Testis (tissue), 3 donors: ENCODE measurements around the gene RNF167. TPM values are rescaled to one million over a fixed set of nuclear protein-coding genes. Genes with fewer than 3 reads are reported as not detected.

Source experiments
- DNase-seq: peaks from one replicate; pipeline ENCODE4 v3.0.0-alpha.2; 2019
- H3K27ac ChIP-seq, 2 donors: fragments of 200-600 bp; sonication (generic); one replicate each; pipeline ENCODE4 v1.5.1; 2019
- H3K27me3 ChIP-seq: fragments of 200-600 bp; sonication (generic); one replicate; pipeline ENCODE4 v1.5.1; 2019
- H3K36me3 ChIP-seq: fragments of 200-600 bp; sonication (generic); one replicate; pipeline ENCODE4 v1.5.1; 2017; ENCODE audit warnings: low read depth; ENCODE audit errors: missing control alignments
- H3K4me1 ChIP-seq: fragments of 200-600 bp; sonication (generic); one replicate; pipeline ENCODE4 v1.5.1; 2019
- H3K4me3 ChIP-seq, 2 donors: fragments of 200-600 bp; sonication (generic); one replicate each; pipeline ENCODE4 v1.5.1; 2017 to 2019
- H3K9me3 ChIP-seq: fragments of 200-600 bp; sonication (generic); one replicate; pipeline ENCODE4 v1.5.1; 2017
- POLR2A ChIP-seq: fragments of 450-650 bp; IDR thresholded peaks from one replicate; pipeline ENCODE4 v1.6.1; 2017; ENCODE audit warnings: antibody characterized with exemption, mild to moderate bottlenecking, moderate library complexity
- WGBS, 2 donors: methylation state at CpG; one replicate each; pipeline ENCODE4 v1.1.5; 2018; 5-methylcytosine and 5-hydroxymethylcytosine counted together
- intact Hi-C: fragments of 100-400 bp; cut with DNase I; formaldehyde crosslinking; loops from one replicate; pipeline ENCODE4 v1.15.1; 2023; ENCODE audit warnings: low total_unique reads
- polyA plus RNA-seq: library from polyadenylated mRNA; stranded (reverse); fragments of 350-450 nt; fragmentation: Illumina TruSeq; extraction: RNeasy Lipid Tissue Mini Kit (QIAGEN cat#74804); gene quantifications from one replicate; pipeline ENCODE4 v1.2.3, GENCODE V29; 2014; ENCODE audit warnings: low read depth, low replicate concordance; ENCODE audit not compliant: insufficient read depth
- total RNA-seq, 2 donors: library from RNA; depleted of rRNA; stranded (reverse); fragments of >200 nt; gene quantifications; one replicate each; pipeline ENCODE4 v1.2.3, GENCODE V29; 2016
- TF ChIP-seq, protein P1 (sequence below), 3 experiments: fragments of 450-650 bp in 2 of 3; fragments of 200-600 bp in 1 of 3; sonication (generic) in 1 of 3; IDR thresholded peaks; one replicate each; pipeline ENCODE4 v1.5.1; 2016 to 2019; ENCODE audit warnings: antibody characterized with exemption in 3 of 3, mild to moderate bottlenecking in 2 of 3, moderate library complexity in 1 of 3

Gene RNF167
- total and polyA plus RNA-seq, 3 donors from 2014 or later = 110 to 211 (median 111) TPM

DNA sequence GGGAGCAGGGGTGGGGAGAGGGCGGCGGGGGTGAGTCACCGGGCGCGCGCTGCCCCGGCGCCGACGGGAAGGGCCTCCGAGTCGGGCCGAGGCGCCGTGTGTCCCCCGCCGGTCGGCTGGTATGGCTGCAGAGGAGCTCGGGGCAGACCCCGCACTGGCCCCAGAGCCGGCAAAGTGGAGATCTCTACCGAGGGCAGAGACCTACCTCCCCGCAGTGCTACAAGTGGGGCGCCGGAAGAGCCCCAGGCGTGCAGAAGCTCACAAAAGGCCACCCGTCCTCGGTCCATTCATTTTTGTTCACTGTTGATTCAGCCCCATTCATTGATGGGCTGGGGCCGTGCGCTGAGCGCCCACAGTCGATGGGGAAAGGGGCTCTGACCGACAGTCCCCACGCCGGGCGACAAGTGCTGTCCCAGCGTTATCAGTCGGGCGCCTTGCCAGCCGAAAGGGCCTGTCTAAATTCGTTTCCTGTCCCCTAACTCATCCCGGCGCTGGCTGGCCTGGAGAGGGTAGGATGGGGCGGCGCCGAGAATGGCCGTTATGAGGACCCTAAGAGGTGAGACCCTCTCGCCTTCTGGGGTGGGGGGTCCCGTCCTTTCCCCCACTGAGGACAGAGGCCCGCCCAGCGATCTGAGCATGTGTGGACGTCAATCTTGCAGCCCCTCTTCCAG, 10.1 kb downstream of the RNF167 start:
- no peak for DNase-seq
- intact Hi-C loops = no loop called here
- H3K27ac ChIP-seq = peak overlapping the region in 1 of 2 donors; percentile 91
- peaks cover 17% of the 10 kb centered on the region for H3K4me1 ChIP-seq
- no peaks in the 10 kb centered on the region for H3K27me3 ChIP-seq
- WGBS, 2 donors = 11 to 20% methylated on average over 19 to 26 of the region's 52 CpGs
- TF ChIP-seq, protein P1, sequence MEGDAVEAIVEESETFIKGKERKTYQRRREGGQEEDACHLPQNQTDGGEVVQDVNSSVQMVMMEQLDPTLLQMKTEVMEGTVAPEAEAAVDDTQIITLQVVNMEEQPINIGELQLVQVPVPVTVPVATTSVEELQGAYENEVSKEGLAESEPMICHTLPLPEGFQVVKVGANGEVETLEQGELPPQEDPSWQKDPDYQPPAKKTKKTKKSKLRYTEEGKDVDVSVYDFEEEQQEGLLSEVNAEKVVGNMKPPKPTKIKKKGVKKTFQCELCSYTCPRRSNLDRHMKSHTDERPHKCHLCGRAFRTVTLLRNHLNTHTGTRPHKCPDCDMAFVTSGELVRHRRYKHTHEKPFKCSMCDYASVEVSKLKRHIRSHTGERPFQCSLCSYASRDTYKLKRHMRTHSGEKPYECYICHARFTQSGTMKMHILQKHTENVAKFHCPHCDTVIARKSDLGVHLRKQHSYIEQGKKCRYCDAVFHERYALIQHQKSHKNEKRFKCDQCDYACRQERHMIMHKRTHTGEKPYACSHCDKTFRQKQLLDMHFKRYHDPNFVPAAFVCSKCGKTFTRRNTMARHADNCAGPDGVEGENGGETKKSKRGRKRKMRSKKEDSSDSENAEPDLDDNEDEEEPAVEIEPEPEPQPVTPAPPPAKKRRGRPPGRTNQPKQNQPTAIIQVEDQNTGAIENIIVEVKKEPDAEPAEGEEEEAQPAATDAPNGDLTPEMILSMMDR (IDR thresholded peaks at IDR 0.05) = no peak
- TF ChIP-seq POLR2A = no peak
- H3K36me3 ChIP-seq = no peaks in the 10 kb centered on the region
- no peaks in the 10 kb centered on the region for H3K9me3 ChIP-seq
- peak overlapping the region; percentile 90 to 99 for H3K4me3 ChIP-seq

DNA sequence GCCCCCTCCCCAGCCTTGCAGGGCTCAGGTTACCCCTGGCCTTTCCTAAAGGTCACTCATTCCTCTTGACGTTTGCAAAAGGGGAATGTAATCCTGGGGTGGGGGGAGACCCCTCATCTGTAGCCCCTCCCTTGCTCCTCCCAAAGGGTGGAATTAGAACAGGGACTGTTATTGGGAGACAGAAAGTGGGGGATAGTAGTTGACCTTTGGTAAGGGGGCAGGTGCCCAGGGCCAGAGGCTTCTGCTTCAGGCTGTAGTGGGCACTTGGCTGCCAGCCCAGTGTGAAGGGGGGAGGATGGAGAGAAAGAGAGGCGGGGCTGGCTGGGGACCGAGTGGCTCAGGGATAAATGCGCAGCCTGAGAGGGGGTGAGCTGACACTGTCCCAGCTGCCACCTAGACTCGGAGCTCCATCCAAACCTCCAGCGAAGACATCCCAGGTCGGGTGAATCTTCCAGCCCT, 10.7 kb downstream of the RNF167 start, which contains the start of gene ENO3:
ENO3 (plus strand) TSS at position 374 of the 459 bp plus-strand sequence. CDS start 711 bp downstream, outside the sequence.
- H3K27ac ChIP-seq = peak within 1 kb of the TSS in 1 of 2 donors; percentile 91
- H3K36me3 ChIP-seq = no peaks in the 10 kb centered on the region
- intact Hi-C loops = no loop called here
- peak within 1 kb of the TSS; percentile 90 to 99 for H3K4me3 ChIP-seq
- peaks cover 14% of the 10 kb centered on the region for H3K4me1 ChIP-seq
- WGBS, 2 donors = 30 to 31% methylated on average over 7 of the region's 7 CpGs
- H3K27me3 ChIP-seq = no peaks in the 10 kb centered on the region
- no peak for TF ChIP-seq POLR2A
- no peaks in the 10 kb centered on the region for H3K9me3 ChIP-seq
- DNase-seq = no peak

GRCh38 chr17:4951486-4951885, 11.4 kb downstream of the RNF167 start:
- intact Hi-C loops = no loop called here
- DNase-seq = no peak
- peaks cover 7% of the 10 kb centered on the region for H3K4me1 ChIP-seq
- H3K27ac ChIP-seq = no peak overlapping the region
- no peaks in the 10 kb centered on the region for H3K27me3 ChIP-seq
- no peak for TF ChIP-seq POLR2A
- TF ChIP-seq, protein P1 (IDR thresholded peaks at IDR 0.05) = no peak
- H3K36me3 ChIP-seq = no peaks in the 10 kb centered on the region
- 65 to 68% methylated on average over 3 of the region's 3 CpGs for WGBS, 2 donors
- H3K9me3 ChIP-seq = no peaks in the 10 kb centered on the region
- H3K4me3 ChIP-seq = no peak overlapping the region

GRCh38 chr17:4953451-4953961, 13.4 kb downstream of the RNF167 start:
- no peaks in the 10 kb centered on the region for H3K36me3 ChIP-seq
- H3K27me3 ChIP-seq = no peaks in the 10 kb centered on the region
- no peak overlapping the region for H3K4me3 ChIP-seq
- no peaks in the 10 kb centered on the region for H3K4me1 ChIP-seq
- H3K27ac ChIP-seq = no peak overlapping the region
- no peaks in the 10 kb centered on the region for H3K9me3 ChIP-seq
- intact Hi-C loops = no loop called here
- no peak for TF ChIP-seq POLR2A
- TF ChIP-seq, protein P1 (IDR thresholded peaks at IDR 0.05) = no peak
- no peak for DNase-seq
- WGBS, 2 donors = 81 to 88% methylated on average over 14 of the region's 14 CpGs

DNA sequence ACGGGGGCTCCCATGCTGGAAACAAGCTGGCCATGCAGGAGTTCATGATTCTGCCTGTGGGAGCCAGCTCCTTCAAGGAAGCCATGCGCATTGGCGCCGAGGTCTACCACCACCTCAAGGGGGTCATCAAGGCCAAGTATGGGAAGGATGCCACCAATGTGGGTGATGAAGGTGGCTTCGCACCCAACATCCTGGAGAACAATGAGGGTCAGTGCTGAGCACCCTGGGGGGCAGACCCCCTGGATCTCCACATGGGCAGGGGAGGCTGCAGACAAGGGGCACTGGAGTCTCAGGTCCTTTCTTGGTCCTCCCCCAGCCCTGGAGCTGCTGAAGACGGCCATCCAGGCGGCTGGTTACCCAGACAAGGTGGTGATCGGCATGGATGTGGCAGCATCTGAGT, 15.0 kb downstream of the RNF167 start:
- Histone ChIP-seq H3K9me3 (no peaks in the 10 kb centered on the region), H3K27ac (no peak overlapping the region), H3K4me1 (no peaks in the 10 kb centered on the region), H3K4me3 (no peak overlapping the region), H3K27me3 (no peaks in the 10 kb centered on the region), H3K36me3 (no peaks in the 10 kb centered on the region)
- 82 to 97% methylated on average over 5 to 6 of the region's 8 CpGs for WGBS, 2 donors
- intact Hi-C loops = no loop called here
- DNase-seq = no peak
- TF ChIP-seq, protein P1 (IDR thresholded peaks at IDR 0.05) = no peak
- no peak for TF ChIP-seq POLR2A
